ENCODE data around the gene ARFGEF2. TPM values are rescaled to one million over a fixed set of nuclear protein-coding genes. Genes with fewer than 3 reads are reported as not detected.

The ARFGEF2 gene
- total RNA-seq, 1 donor from 2014 or later = 83.8 TPM

GRCh38 chr20:48899881-48900280 is 21.6 kb upstream of the ARFGEF2 start:
- no peak for DNase-seq

- no peak for DNase-seq
These were observed 20.2 kb upstream of the ARFGEF2 start for GRCh38 chr20:48901326-48901725.

DNA sequence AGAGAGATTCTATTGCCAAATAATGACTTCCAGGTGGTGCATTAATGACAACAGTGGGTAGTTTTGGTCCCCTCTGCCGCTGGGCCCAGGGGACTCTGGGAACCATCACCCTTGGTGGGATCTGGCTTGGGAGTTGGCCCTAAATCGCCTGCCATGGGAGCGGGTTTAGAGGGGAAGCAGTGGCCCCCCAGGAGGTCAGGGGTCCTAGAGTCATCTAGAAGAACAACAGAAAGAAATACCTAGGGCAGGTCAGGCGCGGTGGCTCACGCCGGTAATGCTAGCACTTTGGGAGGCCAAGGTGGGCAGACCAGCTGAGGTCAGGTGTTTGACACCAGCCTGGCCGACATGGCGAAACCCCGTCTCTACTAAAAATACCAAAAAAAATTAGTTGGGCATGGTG is 17.8 kb upstream of the ARFGEF2 start:
- no peak for DNase-seq

GRCh38 chr20:48904566-48905296 is 16.8 kb upstream of the ARFGEF2 start:
- peak; percentile 90 for DNase-seq

DNA sequence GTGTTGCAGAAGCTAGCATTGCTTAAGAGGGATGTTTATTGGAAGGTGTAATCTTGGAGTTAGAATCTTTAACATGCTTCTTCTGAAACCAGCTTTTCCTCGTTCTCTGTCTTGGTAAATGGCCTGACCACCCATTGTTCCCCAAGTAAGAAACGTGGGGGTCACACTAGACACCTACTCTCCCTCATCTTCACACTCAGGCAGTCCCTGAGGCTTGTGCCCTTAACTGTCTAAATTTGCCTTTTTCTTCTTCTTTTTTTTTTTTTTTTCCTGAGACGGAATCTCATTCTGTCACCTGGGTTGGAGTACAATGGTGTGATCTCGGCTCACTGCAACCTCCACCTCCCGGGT is 16.2 kb upstream of the ARFGEF2 start:
- no peak for DNase-seq

GRCh38 chr20:48906221-48906877 is 15.2 kb upstream of the ARFGEF2 start:
- DNase-seq = no peak

DNA sequence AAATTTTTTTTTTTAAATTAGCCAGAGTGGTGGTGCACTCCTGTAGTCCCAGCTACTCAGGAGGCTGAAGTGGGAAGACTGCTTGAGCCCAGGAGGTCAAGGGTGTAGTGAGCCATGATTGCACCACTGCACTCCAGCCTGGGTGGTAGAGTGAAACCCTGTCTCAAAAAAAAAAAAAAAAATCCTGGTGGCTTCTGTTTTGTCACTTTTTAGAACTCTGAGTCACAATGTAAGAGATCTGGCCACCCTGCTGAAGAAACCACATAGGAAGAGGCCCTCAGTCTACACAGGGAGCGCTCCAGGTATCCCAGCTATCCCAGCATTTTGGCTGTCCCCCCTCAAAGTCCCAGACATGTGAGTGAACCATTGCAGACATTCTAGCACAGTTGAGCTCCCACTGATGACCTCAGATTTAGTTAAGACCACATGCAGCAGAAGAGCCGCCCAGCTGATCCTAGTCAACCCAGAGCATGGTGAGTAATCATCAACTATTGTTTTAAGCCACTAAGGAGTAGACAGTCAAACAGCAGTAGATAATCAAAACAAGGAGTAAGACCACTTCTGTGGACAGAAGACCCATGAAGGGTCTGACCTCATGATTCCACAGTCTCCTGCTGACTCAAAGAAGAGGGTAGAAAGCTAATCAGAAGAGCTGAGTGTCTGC is 12.7 kb upstream of the ARFGEF2 start:
- DNase-seq = no peak

- no peak for DNase-seq
These were observed 11.6 kb upstream of the ARFGEF2 start for GRCh38 chr20:48909910-48910309.

- DNase-seq = no peak
These were observed 11.1 kb upstream of the ARFGEF2 start for GRCh38 chr20:48910347-48910781.

- no peak for DNase-seq
These were observed 9.4 kb upstream of the ARFGEF2 start for GRCh38 chr20:48912065-48912464.

DNA sequence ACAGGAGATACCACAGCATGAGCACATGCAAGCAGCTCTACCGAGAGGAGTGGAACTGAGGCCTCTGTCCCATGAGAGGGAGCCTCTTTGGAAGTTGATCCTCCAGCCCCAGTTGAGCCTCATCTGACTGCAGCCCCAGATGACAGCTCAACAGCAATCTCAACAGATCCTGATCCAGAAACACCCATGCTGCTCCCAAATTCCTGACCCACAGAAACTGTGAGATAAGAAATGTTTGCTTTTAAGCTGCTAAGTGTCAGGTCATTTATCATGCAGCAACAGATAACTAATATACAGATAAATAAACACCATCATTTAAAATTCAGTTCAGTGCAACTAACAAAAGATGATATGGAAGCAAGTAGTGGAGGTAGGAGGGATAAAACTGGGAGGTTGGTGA is 4.8 kb upstream of the ARFGEF2 start:
- no peak for DNase-seq

GRCh38 chr20:48919336-48919881 is 2.1 kb upstream of the ARFGEF2 start:
- DNase-seq = no peak

DNA sequence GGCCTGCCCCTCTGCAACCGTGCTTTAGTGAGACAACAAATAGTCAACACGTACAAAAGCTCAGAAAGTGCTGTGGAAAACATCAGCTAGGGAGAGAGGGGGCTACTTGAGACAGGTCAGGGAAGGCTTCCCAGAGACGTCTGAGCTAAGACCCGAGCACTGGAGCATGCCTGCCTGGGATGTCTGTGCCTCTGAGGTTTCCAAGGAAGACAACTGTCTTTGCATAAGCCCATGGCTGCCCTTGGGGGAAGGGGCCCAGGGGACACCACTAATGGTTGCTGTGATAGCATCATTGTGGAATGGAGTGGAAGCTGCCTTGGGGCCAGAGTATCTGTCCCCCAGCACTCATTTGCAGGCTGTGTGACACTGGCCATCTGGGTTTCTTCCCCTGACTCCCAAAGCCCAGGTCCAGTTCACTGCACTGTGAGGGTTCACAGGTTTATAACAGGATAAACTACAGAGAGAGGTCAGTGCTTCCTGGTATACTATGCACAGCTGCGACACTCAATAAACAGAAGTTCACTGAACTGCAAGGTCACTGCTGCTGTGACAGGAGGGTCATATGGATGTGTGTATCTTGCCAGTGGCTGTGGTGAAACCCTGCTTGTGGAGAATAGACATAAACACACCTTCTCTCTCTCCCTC is 1.5 kb upstream of the ARFGEF2 start:
- no peak for DNase-seq

- DNase-seq = no peak
These were observed 864 bp upstream of the ARFGEF2 start for GRCh38 chr20:48920527-48921167.

GRCh38 chr20:48921883-48922820 is 641 bp downstream of the ARFGEF2 start:
- no peak for DNase-seq

DNA sequence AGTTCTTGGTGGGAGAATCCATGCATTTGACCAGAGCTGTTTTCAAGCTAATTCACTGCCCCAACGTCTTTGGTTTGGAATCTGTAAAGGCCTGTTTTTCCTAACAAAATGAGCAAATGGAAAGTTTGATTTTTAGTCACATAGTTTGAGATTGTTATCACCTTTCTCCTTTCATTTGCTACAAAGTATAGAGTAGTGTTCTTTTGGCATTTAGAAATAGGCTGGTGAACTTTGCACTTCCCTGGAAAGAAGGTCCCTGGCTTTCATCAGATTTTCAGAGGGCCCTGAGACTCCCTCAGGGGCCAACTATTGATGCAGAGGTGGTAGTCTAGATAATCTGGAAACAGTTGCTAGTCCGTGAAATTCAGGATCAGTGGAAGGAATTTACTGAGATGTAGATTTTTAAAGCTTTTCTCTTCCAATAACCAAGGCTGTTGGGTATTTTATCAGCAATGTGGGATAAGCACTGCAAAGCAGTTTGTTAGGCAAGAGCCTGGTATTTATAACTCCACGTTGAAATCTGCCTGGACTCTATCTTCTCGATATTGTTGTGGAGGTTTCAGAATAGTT is 1.7 kb downstream of the ARFGEF2 start:
- no peak for DNase-seq

GRCh38 chr20:48924756-48925109 is 3.2 kb downstream of the ARFGEF2 start:
- DNase-seq = no peak

GRCh38 chr20:48926267-48926666 is 4.8 kb downstream of the ARFGEF2 start:
- DNase-seq = no peak

DNA sequence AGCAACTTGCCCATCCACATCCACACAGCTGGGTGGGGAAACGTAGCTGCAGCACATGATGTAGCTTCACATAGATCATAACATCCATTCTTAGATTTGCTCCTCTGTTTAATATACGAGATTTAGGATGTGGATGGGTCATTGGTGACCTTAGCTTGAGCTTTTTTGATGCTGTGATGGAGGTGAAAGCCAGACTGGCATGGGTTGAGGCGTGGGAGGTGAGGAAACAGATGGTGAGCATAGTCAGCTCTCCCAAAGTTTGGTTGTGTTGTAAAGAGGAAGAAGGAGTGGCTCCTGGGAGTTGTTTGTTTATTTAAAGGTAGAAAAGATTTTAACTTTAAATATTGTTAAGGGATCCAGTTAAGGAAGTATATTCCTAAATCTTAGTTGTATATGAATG is 5.3 kb downstream of the ARFGEF2 start:
- no peak for DNase-seq

DNA sequence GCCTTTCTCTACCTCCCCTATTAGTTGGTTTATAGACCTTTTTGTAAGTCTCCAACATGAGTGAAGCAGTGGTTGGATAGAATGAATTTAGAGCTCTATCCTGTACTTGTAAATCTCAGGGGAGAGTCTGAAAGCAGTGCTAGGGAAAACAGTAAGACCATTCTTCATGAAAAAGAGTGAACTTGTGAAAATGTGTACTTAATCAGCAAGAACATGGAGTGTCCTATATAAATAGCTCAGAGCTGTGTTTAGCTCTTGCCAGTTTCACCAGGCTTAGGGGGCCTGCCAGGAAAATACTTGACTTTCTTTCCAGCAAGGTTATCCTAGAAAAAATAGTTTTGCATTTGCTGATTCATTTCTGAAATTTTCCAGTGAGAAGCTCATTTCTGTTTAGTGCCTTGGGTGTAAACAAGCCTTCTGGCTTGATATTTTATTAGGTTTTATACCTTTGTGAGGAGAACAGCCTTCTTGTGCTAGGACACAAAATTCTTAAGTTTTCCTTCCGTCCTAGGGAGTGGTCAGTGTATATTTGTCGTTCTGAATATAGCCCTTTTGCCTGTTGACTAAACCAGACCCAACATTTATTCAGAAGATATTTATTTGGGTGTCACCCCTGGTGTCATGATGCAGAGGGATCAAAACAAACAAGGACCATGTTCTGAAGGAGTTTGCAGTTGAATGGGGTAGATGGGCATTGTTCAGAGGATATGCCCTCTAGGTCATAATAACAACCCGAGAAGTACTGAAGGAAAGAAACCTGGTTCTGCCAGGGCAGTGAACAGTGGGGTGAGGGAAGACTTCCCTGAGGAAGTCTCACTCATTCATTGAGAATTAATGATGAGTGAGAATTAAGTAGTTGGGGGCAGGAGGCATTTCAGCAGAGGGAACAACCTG is 7.6 kb downstream of the ARFGEF2 start:
- DNase-seq = peak; percentile 41
